Stimulated activated naive B cell treated with anti-CD40 and anti-IgM and Interleukin-4, amounts not matched to agents 10 μg/mL and 1 μg/mL and 100 μg/mL, for 72 hours (primary cell): Measurements from ENCODE around the gene PLCB3.
A peak's percentile ranks its signal among the peaks of the same experiment; 100 is the strongest.
"Not testable (repeated sequence)": the region's sequence is repeated elsewhere in the genome, so short reads cannot be mapped to it uniquely, and the experiment has no call there.

ENCODE experiments used
- ATAC-seq, 2 donors: fragments of 150-1000 bp; cut with Tn5 transposase; replicated peaks; 2 replicates each; pipeline ENCODE4 v1.10.0; 2021; ENCODE audit warnings: moderate library complexity in 1 of 2
- DNase-seq: peaks from one replicate; pipeline ENCODE4 v3.0.0; 2021
- H3K27ac Mint-ChIP-seq: one replicate; pipeline ENCODE4 v1.8.0; 2022; ENCODE audit warnings: mild to moderate bottlenecking, mixed read lengths
- H3K27me3 Mint-ChIP-seq, 2 donors: one replicate each; pipeline ENCODE4 v1.8.0; 2022; ENCODE audit warnings: mixed read lengths in 2 of 2
- H3K36me3 Mint-ChIP-seq, 2 donors: one replicate each; pipeline ENCODE4 v1.8.0; 2022; ENCODE audit warnings: mixed read lengths in 2 of 2, mild to moderate bottlenecking in 1 of 2
- H3K4me1 Mint-ChIP-seq, 2 donors: one replicate each; pipeline ENCODE4 v1.8.0; 2022; ENCODE audit warnings: mixed read lengths in 2 of 2, mild to moderate bottlenecking in 1 of 2
- H3K4me3 Mint-ChIP-seq, 2 donors: one replicate each; pipeline ENCODE4 v1.8.0; 2022; ENCODE audit warnings: mild to moderate bottlenecking in 2 of 2, mixed read lengths in 2 of 2, moderate library complexity in 1 of 2
- H3K9me3 Mint-ChIP-seq, 2 donors: one replicate each; pipeline ENCODE4 v1.8.0; 2022; ENCODE audit warnings: mixed read lengths in 2 of 2, mild to moderate bottlenecking in 1 of 2

Gene PLCB3

DNA sequence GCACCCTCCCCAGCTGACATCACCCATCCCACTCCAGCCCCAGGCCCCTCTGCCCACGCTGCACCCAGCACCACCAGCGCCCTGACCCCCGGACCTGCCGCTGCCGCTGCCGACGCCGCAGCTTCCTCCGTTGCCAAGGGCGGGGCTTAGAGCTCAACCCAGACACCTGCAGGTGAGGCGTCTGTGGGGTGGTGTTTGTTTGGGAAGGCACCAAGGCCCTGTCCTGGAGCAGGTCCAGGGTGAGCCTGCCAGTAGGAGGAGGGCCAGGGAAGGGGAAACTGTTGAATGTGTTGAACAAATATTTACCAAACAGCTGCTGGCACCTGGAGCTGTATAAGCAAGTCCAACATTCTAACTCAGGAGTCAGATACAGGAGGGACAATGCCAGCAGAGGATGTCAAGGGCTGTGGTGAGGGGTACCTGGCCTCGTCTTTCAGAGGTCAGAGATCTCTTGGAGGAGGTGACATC is 13.8 kb upstream of the PLCB3 start:
- Mint-ChIP-seq H3K36me3 (peaks cover 34 to 48% of the 10 kb centered on the region in 2 donors), H3K4me1 (peaks cover 40 to 81% of the 10 kb centered on the region in 2 donors), H3K9me3 (no peaks in the 10 kb centered on the region), H3K27ac (peak overlapping the region; percentile 87), H3K4me3 (peak overlapping the region in 1 of 2 donors; percentile 37), H3K27me3 (no peaks in the 10 kb centered on the region)
- ATAC-seq = no peak
- DNase-seq = no peak

DNA sequence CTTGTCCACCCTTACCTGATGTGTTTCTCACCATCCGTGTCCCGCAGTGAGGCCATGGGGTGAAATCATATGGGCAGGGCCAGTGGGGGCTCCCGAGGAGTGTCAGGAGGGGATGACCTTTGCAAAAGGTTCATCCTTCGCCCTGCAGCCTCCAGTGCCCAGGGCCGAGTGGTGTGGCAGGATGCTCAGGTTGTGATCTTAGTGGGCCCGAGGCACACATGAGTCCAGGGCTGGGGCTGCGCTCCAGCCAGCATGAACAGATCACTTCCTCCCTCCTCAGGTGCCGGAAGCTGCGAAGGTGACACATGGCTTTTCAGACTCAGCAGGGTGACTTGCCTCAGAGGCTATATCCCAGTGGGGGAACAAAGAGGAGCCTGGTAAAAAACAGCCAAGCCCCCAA is 13.3 kb upstream of the PLCB3 start:
- no peaks in the 10 kb centered on the region for H3K27me3 Mint-ChIP-seq
- no peaks in the 10 kb centered on the region for H3K9me3 Mint-ChIP-seq
- no peak overlapping the region for H3K4me3 Mint-ChIP-seq
- peaks cover 40 to 81% of the 10 kb centered on the region in 2 donors for H3K4me1 Mint-ChIP-seq
- DNase-seq (no peak), ATAC-seq (no peak)
- H3K27ac Mint-ChIP-seq = peak overlapping the region; percentile 99
- peaks cover 38 to 51% of the 10 kb centered on the region in 2 donors for H3K36me3 Mint-ChIP-seq

DNA sequence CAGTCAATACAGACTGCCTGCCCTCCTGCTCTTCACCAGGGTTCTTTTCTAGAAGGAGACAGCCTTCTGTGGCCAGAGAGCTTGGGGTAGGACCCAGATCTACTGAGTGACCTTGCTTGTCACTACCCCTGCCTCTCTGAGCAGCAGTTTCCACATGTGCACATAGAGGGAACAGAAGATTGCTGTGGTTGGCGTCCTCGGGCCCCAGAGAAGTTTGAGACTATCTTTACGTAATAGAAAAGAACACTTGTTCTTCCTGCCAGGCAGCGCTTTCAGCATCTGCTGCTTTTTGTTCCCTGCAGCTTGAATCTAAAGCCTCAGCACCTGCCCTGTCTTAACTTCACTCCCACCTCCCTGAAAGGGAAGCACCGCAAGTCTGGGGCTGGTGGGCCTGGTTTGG is 12.3 kb upstream of the PLCB3 start:
- peaks cover 44 to 60% of the 10 kb centered on the region in 2 donors for H3K36me3 Mint-ChIP-seq
- DNase-seq (no peak), ATAC-seq (no peak)
- H3K4me1 Mint-ChIP-seq = peaks cover 43 to 81% of the 10 kb centered on the region in 2 donors
- H3K27ac Mint-ChIP-seq = peak overlapping the region; percentile 99
- H3K4me3 Mint-ChIP-seq = no peak overlapping the region
- H3K27me3 Mint-ChIP-seq = no peaks in the 10 kb centered on the region
- H3K9me3 Mint-ChIP-seq = no peaks in the 10 kb centered on the region

DNA sequence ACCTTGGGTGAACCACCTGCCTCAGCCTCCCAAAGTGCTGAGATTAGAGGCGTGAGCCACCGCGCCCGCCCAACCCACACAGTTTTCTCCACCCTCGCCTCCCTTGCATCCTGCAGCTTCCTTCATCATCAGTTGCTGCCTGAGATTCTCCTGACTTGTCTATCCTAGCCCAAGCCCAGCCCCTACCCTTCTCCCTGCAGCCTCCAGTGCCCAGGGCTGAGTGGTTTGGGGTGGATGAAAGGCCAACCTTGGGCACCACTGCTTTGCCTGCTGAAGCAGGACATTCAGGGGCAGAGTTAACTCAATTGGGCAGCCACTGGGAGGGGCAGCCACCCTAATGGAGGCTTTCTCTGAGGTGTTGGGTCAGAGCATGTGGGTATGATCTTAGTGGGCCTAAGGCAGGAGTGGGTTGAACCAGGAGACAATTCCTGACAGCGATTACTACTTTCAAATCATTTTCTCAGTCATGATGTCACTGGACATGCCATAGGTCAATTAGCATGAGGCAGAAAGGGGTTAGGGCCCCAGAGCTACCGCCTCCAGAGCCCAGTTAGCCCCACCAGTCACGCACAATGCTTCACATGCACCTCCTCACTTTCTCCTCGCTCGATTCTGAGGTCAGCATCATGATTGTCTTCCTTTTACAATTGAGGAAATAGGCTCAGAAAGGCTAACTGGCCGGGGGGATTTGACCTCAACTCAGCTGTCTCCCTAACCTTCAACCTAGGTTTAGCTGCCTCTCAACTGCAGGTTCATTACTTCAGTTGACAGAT is 11.5 kb upstream of the PLCB3 start:
- DNase-seq (peak; percentile 84), ATAC-seq (peak; percentile 47 to 48)
- Mint-ChIP-seq H3K27me3 (no peaks in the 10 kb centered on the region), H3K9me3 (no peaks in the 10 kb centered on the region), H3K4me3 (peak overlapping the region; percentile 80 to 95), H3K4me1 (peaks cover 43 to 85% of the 10 kb centered on the region in 2 donors), H3K36me3 (peaks cover 44 to 63% of the 10 kb centered on the region in 2 donors), H3K27ac (peak overlapping the region; percentile 99)

DNA sequence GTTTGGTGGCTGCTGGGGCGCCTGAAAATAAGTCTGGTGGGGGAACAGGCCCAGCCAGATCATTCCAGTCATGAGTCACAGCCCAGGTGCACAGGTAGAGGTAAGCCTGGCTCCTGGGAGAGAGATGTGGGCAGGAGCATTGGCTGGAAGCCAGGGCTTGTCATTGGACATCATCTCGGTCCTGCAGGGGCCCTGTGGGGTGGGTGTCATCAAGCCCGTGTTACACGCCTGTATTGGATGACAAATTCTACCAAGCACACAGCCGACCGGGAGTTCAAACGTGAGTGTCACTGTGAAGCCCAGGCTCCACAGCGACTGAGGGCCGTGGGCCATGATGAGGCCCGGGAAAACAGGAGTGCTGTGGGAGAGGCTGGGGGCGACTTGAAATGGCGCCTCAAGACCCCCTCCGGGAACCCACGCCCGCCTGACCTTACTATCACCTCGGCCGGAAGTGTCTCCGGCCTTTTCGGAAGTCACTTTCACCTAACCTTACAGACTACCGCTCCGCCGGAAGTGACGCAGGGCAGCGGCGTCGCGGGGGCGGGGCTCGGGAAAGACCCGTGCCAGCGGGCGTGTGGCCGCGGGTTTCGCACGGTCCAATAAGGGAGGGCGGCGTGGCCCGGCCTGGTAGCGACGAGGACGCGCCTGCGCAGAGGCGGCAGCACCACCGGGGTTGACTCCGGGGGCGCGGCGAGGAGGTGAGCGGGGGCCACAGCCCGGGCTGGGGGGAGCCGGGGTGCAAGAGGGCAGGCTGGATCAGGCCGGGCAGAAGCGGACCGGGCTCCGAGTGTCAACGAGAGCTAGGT is 10.7 kb upstream of the PLCB3 start, which contains the start of gene FKBP2:
TSS of gene FKBP2 (plus strand) at position 661 of the 806 bp plus-strand sequence. CDS start 1,293 bp downstream, outside the sequence.
- H3K4me1 Mint-ChIP-seq = peaks cover 37 to 85% of the 10 kb centered on the region in 2 donors
- ATAC-seq (peak; percentile 52 to 61), DNase-seq (peak; percentile 98)
- H3K27ac Mint-ChIP-seq = peak within 1 kb of the TSS; percentile 99
- peaks cover 37 to 57% of the 10 kb centered on the region in 2 donors for H3K36me3 Mint-ChIP-seq
- H3K9me3 Mint-ChIP-seq = no peaks in the 10 kb centered on the region
- peak within 1 kb of the TSS; percentile 80 to 95 for H3K4me3 Mint-ChIP-seq
- H3K27me3 Mint-ChIP-seq = no peaks in the 10 kb centered on the region

DNA sequence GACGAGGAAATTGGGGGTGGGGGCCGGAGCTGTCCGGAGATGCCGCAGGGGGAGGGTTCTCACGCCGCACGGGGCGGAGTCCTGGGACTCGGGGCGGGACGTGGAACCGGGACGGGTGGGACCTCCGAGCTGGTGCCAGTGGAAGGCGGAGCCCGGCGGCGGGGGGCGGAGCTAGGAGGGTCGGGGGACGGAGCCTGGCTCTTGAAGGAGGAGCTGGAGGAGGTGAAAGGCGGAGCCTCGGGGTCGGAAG is 10.2 kb upstream of the PLCB3 start:
- no peaks in the 10 kb centered on the region for H3K27me3 Mint-ChIP-seq

DNA sequence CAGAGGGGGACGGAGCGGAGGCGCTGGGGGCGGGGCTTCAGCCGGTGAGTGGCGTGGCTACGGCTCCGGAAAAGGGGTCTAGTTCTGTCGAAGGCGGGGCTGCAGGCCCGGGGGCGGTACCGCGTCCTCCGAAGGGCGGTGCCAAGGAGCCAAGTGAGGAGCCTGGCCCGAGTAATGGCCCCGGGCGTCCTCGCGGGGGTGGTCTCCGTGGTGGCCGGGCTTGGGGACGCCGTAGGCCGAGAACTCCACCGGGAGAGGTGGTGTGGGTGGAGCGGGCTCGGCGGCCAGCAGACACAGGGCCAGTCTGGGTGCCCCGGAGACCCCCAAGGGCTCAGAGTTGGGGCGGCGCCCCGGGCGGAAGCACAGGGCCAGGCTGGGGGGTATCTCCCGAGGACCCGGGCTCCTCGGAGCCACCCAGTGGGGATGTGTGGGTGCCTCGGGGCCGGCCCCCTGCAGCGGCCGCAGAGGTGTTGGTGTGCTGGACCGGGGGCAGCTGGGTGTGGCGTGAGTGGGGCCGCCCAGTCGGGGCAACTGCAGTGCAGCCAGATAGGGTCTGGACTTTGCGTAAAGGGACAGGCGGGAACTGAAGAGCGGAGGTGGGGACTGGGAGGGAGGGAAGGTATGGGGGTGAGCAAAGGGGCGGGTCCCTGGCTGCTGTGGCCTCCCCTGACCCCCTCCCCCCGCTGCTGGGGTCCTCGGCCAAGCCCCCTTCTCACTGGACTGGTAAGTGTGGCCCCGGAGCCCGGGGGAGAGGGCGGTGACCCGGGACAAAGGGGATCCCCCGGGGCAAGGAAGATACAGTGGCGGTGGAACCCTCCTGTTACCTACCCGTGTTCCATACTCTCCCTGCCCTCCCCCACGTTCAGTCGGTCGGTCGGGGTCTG is 9.6 kb upstream of the PLCB3 start:
- Mint-ChIP-seq H3K36me3 (peaks cover 37 to 59% of the 10 kb centered on the region in 2 donors), H3K27ac (peak overlapping the region; percentile 99), H3K4me3 (peak overlapping the region; percentile 80 to 95), H3K27me3 (no peaks in the 10 kb centered on the region), H3K9me3 (no peaks in the 10 kb centered on the region), H3K4me1 (peaks cover 37 to 75% of the 10 kb centered on the region in 2 donors)
- ATAC-seq (peak; percentile 3 to 58), DNase-seq (peak; percentile 50)

More for the DNA sequence above, 10.2 kb upstream of the PLCB3 start:
- Mint-ChIP-seq H3K27ac (peak overlapping the region; percentile 99), H3K4me1 (peaks cover 37 to 79% of the 10 kb centered on the region in 2 donors), H3K4me3 (peak overlapping the region; percentile 80 to 95), H3K9me3 (no peaks in the 10 kb centered on the region), H3K36me3 (peaks cover 37 to 59% of the 10 kb centered on the region in 2 donors)
- DNase-seq = peak; percentile 100
- ATAC-seq = peak; percentile 70 to 73

DNA sequence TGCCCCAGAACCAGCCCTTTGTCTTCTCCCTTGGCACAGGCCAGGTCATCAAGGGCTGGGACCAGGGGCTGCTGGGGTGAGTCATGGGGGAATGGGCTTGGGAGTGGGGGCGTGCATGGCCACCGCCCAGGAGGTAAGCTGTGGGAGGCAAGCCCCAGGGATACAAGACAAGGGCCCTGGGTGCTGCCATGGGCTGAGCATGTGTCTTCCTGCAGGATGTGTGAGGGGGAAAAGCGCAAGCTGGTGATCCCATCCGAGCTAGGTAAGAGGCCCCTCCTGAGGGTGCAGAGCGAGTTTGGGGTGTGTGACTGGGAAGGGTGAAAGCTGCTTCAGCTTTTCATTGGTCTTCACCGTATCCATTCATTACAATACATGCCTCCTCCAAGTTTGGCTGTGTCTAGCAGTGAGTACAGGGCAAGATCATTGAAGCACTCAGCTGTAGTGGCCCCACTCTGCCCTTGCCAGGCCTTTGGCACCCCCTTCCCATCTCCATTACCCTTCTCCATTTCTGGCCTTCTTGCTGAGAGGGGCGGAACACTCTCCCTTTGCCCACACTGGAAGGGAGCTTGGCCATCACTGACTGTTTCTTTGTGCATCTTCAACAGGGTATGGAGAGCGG is 8.0 kb upstream of the PLCB3 start:
- Mint-ChIP-seq H3K9me3 (no peaks in the 10 kb centered on the region), H3K27me3 (no peaks in the 10 kb centered on the region), H3K4me1 (peaks cover 32 to 73% of the 10 kb centered on the region in 2 donors), H3K4me3 (peak overlapping the region; percentile 65 to 80), H3K36me3 (peaks cover 29 to 43% of the 10 kb centered on the region in 2 donors), H3K27ac (peak overlapping the region; percentile 81)
- ATAC-seq (no peak), DNase-seq (no peak)

DNA sequence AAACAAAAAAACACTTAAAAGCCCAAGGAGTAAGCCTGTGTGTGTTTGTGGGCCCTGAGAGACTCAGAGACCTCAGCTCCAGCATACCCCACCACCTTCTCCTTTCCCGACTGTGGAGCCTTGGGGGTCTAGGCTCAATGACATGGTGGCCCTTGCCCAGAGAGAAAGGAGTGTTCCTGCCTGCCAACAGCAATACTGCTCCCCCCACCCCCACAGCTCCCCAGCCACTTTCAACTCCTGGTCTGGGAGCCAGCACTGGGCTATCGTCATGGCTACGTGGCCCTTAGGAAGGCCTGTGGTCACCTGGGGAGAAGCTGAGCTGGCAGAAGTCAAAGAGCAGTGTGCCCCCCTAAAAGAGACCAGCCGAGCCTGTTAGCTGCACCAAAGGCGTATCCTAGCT is 7.2 kb upstream of the PLCB3 start:
- Mint-ChIP-seq H3K9me3 (no peaks in the 10 kb centered on the region), H3K27me3 (no peaks in the 10 kb centered on the region), H3K27ac (peak overlapping the region; percentile 81), H3K4me1 (peaks cover 27 to 69% of the 10 kb centered on the region in 2 donors), H3K36me3 (peaks cover 25 to 35% of the 10 kb centered on the region in 2 donors), H3K4me3 (peak overlapping the region; percentile 65 to 80)
- DNase-seq = no peak
- no peak for ATAC-seq

DNA sequence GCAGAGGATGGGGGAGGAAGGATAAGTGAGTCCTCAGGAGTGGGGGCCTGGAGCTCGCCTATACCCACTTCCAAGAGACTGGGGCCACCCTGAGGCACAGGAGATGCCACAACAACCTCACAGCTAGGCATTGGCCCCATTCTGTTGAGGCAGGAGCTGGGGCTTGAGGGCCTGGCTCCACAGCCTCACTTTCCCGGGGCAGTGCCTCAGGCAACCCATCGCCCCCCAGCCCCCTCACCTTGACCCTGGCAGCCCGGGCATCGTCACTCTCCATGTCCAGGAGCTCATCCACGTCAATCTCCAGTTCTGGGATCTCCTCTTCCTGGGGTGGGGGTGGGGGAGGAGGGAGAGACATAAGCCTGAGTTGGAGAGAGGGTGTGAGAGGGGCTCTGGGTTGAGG is 6.4 kb upstream of the PLCB3 start:
- Mint-ChIP-seq H3K4me1 (peaks cover 22 to 66% of the 10 kb centered on the region in 2 donors), H3K9me3 (no peaks in the 10 kb centered on the region), H3K27ac (peak overlapping the region; percentile 96)

DNA sequence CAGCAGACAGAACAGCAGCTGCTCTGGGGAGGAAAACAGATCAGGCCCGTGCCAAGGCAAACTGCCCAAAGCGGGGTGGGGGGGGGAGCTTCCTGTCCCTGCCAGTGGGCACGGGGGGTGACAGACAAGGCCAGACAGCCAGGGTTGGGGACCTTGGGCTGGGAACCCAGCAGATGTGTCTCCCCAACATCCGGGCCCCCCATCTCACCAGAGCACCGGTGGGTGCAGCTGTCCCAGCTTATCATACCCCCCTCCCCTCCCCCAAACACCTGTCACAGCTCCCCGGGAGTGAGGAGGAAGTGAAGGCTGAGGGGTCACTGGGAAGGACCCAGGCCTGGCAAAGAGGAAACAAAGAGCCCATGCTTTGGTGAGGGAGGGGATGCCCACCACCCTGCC is 5.9 kb upstream of the PLCB3 start:
- H3K27me3 Mint-ChIP-seq = no peaks in the 10 kb centered on the region
- no peak for ATAC-seq
- no peaks in the 10 kb centered on the region for H3K9me3 Mint-ChIP-seq
- H3K4me1 Mint-ChIP-seq = peaks cover 22 to 62% of the 10 kb centered on the region in 2 donors
- peaks cover 16 to 31% of the 10 kb centered on the region in 2 donors for H3K36me3 Mint-ChIP-seq
- peak overlapping the region; percentile 94 to 95 for H3K4me3 Mint-ChIP-seq
- DNase-seq = no peak
- peak overlapping the region; percentile 96 for H3K27ac Mint-ChIP-seq

More for the DNA sequence above, 6.4 kb upstream of the PLCB3 start:
- H3K4me3 Mint-ChIP-seq = peak overlapping the region; percentile 94 to 95
- peaks cover 17 to 31% of the 10 kb centered on the region in 2 donors for H3K36me3 Mint-ChIP-seq
- no peaks in the 10 kb centered on the region for H3K27me3 Mint-ChIP-seq
- no peak for DNase-seq
- ATAC-seq = no peak

DNA sequence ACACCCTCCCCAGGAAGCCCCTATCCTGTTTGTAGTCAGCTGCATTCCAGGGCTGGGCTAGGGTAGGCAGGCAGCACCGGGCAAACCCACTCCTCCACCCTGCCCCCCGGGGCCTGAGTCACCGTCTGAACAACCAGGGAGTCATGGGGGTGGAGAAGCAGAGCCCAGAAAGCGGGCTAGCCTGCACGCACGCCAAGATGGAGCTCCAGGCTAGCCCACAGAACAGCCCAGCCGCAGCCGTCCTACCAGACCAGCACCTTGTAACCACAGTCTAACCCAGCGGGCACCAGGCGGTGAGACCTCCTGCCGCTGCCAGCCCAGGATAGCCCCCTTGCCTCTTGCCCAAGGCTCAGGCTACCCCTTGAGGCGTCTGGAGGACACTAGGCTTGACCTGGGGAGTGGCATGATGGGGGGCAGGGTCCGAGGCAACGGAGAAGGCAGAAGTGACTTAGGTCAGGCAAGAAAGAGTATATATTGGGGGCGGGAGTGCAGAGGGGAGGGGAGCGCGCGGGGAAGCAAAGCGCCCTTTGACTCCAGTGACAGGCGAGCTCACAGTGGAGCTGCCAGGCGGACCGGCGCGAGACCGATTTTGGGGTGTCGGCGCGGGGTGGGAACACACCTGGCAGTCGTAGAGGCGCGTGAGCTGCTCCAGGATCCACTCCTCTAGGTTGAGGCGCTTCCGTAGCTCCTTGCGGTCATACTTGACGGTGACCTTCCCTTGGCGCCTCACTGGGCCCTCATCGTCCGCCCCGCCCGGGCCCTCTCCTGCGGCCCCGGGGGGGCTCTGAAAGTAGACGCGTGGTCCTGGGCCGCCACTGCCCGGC is 5.3 kb upstream of the PLCB3 start:
- Mint-ChIP-seq H3K4me1 (peaks cover 24 to 64% of the 10 kb centered on the region in 2 donors), H3K4me3 (peak overlapping the region; percentile 94 to 95), H3K27ac (peak overlapping the region; percentile 96), H3K36me3 (peaks cover 11 to 31% of the 10 kb centered on the region in 2 donors), H3K9me3 (no peaks in the 10 kb centered on the region), H3K27me3 (no peaks in the 10 kb centered on the region)
- peak; percentile 62 for DNase-seq
- peak in 1 of 2 donors; percentile 3 for ATAC-seq

DNA sequence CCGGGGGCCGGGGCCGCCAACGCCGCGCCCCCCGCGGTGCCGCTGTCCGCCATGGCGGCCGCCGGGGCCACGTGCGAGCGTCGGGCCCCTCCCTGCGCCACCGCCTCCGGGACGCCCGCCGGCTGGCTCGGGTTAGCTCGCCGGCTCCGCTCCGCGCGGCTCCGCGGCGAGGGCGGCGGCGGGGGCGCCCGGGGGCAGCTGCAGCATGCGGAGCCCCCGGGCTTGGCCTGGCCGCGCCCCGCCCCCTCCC is 4.8 kb upstream of the PLCB3 start:
- H3K4me1 Mint-ChIP-seq = peaks cover 23 to 67% of the 10 kb centered on the region in 2 donors
- H3K27ac Mint-ChIP-seq = peak overlapping the region; percentile 90
- not testable (repeated sequence) for DNase-seq, H3K9me3 Mint-ChIP-seq, H3K27me3 Mint-ChIP-seq
- H3K4me3 Mint-ChIP-seq = peak overlapping the region; percentile 89 to 94
- H3K36me3 Mint-ChIP-seq = peaks cover 10 to 29% of the 10 kb centered on the region in 2 donors
- peak; percentile 8 to 9 for ATAC-seq
